Central memory CD8-positive, alpha-beta T cell (primary cell): ENCODE results near the gene NIPBL.
A peak's percentile ranks its signal among the peaks of the same experiment; 100 is the strongest.
"Not testable (repeated sequence)": the region's sequence is repeated elsewhere in the genome, so short reads cannot be mapped to it uniquely, and the experiment has no call there.

Experiments
- ATAC-seq: fragments of 150-1000 bp; cut with Tn5 transposase; replicated peaks from 2 replicates; pipeline ENCODE4 v1.10.0; 2022; ENCODE audit warnings: mild to moderate bottlenecking, moderate FRiP score, moderate number of reproducible peaks; ENCODE audit not compliant: poor library complexity, severe bottlenecking; ENCODE audit errors: extremely low read depth
- DNase-seq, 2 donors: peaks; one replicate each; pipeline ENCODE4 v3.0.0; 2021; ENCODE audit warnings: low spot score in 2 of 2
- H3K27ac Mint-ChIP-seq: one replicate; pipeline ENCODE4 v1.8.0; 2022; ENCODE audit warnings: low read depth, mild to moderate bottlenecking, moderate library complexity, mixed read lengths
- H3K27me3 Mint-ChIP-seq: one replicate; pipeline ENCODE4 v1.8.0; 2022; ENCODE audit warnings: mixed read lengths
- H3K36me3 Mint-ChIP-seq: one replicate; pipeline ENCODE4 v1.8.0; 2022; ENCODE audit warnings: mild to moderate bottlenecking, moderate library complexity, mixed read lengths; ENCODE audit not compliant: insufficient read depth
- H3K4me1 Mint-ChIP-seq: one replicate; pipeline ENCODE4 v1.8.0; 2022; ENCODE audit warnings: mixed read lengths
- H3K4me3 Mint-ChIP-seq: one replicate; pipeline ENCODE4 v1.8.0; 2022; ENCODE audit warnings: mild to moderate bottlenecking, moderate library complexity, mixed read lengths
- H3K9me3 Mint-ChIP-seq: one replicate; pipeline ENCODE4 v1.8.0; 2022; ENCODE audit warnings: mixed read lengths

Gene NIPBL, protein sequence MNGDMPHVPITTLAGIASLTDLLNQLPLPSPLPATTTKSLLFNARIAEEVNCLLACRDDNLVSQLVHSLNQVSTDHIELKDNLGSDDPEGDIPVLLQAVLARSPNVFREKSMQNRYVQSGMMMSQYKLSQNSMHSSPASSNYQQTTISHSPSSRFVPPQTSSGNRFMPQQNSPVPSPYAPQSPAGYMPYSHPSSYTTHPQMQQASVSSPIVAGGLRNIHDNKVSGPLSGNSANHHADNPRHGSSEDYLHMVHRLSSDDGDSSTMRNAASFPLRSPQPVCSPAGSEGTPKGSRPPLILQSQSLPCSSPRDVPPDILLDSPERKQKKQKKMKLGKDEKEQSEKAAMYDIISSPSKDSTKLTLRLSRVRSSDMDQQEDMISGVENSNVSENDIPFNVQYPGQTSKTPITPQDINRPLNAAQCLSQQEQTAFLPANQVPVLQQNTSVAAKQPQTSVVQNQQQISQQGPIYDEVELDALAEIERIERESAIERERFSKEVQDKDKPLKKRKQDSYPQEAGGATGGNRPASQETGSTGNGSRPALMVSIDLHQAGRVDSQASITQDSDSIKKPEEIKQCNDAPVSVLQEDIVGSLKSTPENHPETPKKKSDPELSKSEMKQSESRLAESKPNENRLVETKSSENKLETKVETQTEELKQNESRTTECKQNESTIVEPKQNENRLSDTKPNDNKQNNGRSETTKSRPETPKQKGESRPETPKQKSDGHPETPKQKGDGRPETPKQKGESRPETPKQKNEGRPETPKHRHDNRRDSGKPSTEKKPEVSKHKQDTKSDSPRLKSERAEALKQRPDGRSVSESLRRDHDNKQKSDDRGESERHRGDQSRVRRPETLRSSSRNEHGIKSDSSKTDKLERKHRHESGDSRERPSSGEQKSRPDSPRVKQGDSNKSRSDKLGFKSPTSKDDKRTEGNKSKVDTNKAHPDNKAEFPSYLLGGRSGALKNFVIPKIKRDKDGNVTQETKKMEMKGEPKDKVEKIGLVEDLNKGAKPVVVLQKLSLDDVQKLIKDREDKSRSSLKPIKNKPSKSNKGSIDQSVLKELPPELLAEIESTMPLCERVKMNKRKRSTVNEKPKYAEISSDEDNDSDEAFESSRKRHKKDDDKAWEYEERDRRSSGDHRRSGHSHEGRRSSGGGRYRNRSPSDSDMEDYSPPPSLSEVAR (N-terminal part only)

GRCh38 chr5:36876299-36876964 is at the start of gene NIPBL:
Gene NIPBL (plus strand): TSS chr5:36876769. CDS start chr5:36953697, 76,928 bp downstream.
- peak within 1 kb of the TSS; percentile 98 for H3K27ac Mint-ChIP-seq
- H3K27me3 Mint-ChIP-seq = no peaks in the 10 kb centered on the region
- peaks cover 44% of the 10 kb centered on the region for H3K4me1 Mint-ChIP-seq
- ATAC-seq (peak; percentile 71), DNase-seq (peak; percentile 77 to 83)
- peak within 1 kb of the TSS; percentile 85 for H3K4me3 Mint-ChIP-seq
- no peaks in the 10 kb centered on the region for H3K9me3 Mint-ChIP-seq
- H3K36me3 Mint-ChIP-seq = peaks cover 30% of the 10 kb centered on the region

DNA sequence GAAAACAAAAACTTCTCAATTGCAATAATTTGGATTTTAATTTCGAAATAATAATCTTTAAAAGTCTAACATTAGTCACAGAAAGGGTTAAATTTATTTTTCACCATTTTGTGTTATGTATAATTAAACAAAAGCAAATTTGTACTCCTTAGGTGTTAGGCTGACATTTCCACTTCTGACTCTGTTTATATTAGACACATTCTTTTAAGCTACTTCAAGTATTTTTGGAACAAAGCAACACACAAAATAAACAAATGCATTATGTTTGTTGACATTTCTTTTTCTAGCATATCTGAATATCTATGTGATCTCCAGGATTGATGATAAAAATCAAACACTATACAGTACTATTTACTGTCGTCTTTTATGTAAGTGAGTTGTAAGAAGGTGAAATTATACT is 44.3 kb upstream of the NIPBL start:
- ATAC-seq = no peak
- no peak overlapping the region for H3K4me3 Mint-ChIP-seq
- DNase-seq = no peak
- peaks cover 2% of the 10 kb centered on the region for H3K36me3 Mint-ChIP-seq
- peaks cover 24% of the 10 kb centered on the region for H3K27me3 Mint-ChIP-seq
- H3K9me3 Mint-ChIP-seq = no peaks in the 10 kb centered on the region
- H3K4me1 Mint-ChIP-seq = no peaks in the 10 kb centered on the region
- no peak overlapping the region for H3K27ac Mint-ChIP-seq

DNA sequence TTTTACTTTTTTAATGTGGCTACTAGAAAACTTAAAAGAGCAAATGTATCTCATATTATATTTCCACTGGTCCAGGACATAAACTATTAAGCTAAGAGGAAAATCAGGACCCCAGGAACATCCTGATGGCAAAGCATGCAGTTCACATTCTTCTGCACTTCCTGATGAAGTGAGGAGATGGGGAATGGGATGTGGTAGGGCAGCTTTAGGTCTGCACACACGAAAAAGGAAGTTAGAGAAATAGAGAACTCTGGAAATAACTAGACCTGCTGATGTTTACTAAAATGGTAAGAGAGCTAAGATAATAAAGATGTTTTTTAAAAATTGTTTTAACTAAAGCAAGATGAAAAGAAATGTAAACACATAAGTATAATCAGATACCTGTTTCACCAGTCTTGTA is 39.7 kb upstream of the NIPBL start:
- Mint-ChIP-seq H3K9me3 (no peaks in the 10 kb centered on the region), H3K27me3 (peaks cover 23% of the 10 kb centered on the region), H3K4me3 (no peak overlapping the region), H3K4me1 (peaks cover under 1% of the 10 kb centered on the region), H3K36me3 (peaks cover 2% of the 10 kb centered on the region), H3K27ac (no peak overlapping the region)
- no peak for ATAC-seq
- no peak for DNase-seq

- no peak for DNase-seq
- H3K9me3 Mint-ChIP-seq = no peaks in the 10 kb centered on the region
- H3K27me3 Mint-ChIP-seq = peaks cover 40% of the 10 kb centered on the region
- H3K4me3 Mint-ChIP-seq = no peak overlapping the region
- H3K36me3 Mint-ChIP-seq = no peaks in the 10 kb centered on the region
- H3K4me1 Mint-ChIP-seq = peaks cover 13% of the 10 kb centered on the region
- H3K27ac Mint-ChIP-seq = no peak overlapping the region
- no peak for ATAC-seq
Observed at GRCh38 chr5:36839489-36840476, 36.8 kb upstream of the NIPBL start.

GRCh38 chr5:36841677-36842076 is 34.9 kb upstream of the NIPBL start:
- Mint-ChIP-seq H3K4me1 (peaks cover 14% of the 10 kb centered on the region), H3K27me3 (peaks cover 49% of the 10 kb centered on the region), H3K36me3 (no peaks in the 10 kb centered on the region), H3K27ac (no peak overlapping the region), H3K9me3 (no peaks in the 10 kb centered on the region), H3K4me3 (no peak overlapping the region)
- DNase-seq (no peak), ATAC-seq (no peak)

- no peak for DNase-seq
- no peak overlapping the region for H3K4me3 Mint-ChIP-seq
- no peak for ATAC-seq
- H3K36me3 Mint-ChIP-seq = no peaks in the 10 kb centered on the region
- H3K4me1 Mint-ChIP-seq = peaks cover 14% of the 10 kb centered on the region
- H3K27ac Mint-ChIP-seq = no peak overlapping the region
- H3K9me3 Mint-ChIP-seq = no peaks in the 10 kb centered on the region
- peaks cover 49% of the 10 kb centered on the region for H3K27me3 Mint-ChIP-seq
Observed at GRCh38 chr5:36842087-36842486, 34.5 kb upstream of the NIPBL start.

- Mint-ChIP-seq H3K9me3 (peaks cover 5% of the 10 kb centered on the region), H3K27ac (no peak overlapping the region), H3K36me3 (no peaks in the 10 kb centered on the region), H3K27me3 (peaks cover 56% of the 10 kb centered on the region), H3K4me3 (no peak overlapping the region), H3K4me1 (peaks cover 14% of the 10 kb centered on the region)
- DNase-seq (no peak), ATAC-seq (no peak)
Observed at GRCh38 chr5:36844305-36844704, 32.3 kb upstream of the NIPBL start.

DNA sequence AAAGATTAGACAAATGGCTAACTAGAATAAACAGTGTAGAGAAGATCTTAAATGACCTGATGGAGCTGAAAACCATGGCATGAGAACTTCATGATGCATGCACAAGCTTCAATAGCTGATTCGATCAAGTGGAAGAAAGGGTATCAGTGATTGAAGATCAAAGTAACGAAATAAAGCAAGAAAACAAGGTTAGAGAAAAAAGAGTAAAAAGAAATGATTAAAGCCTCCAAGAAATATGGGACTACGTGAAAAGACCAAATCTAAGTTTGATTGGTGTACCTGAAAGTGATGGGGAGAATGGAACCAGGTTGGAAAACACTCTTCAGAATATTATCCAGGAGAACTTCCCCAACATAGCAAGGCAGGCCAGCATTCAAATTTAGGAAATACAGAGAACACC is 28.0 kb upstream of the NIPBL start:
- H3K4me3 Mint-ChIP-seq, H3K4me1 Mint-ChIP-seq, H3K27ac Mint-ChIP-seq, H3K9me3 Mint-ChIP-seq, ATAC-seq, H3K36me3 Mint-ChIP-seq, DNase-seq: not testable (repeated sequence)
- H3K27me3 Mint-ChIP-seq = peaks cover 62% of the 10 kb centered on the region

DNA sequence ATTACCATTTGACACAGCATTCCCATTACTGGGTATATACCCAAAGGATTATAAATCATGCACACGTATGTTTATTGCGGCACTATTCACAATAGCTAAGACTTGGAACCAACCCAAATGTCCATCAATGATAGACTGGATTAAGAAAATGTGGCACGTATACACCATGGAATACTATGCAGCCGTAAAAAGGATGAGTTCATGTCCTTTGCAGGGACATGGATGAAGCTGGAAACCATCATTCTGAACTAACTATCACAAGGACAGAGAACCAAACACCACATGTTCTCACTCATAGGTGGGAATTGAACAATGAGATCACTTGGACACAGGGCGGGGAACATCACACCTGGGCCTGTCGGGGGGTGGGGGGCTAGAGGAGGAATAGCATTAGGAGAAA is 23.7 kb upstream of the NIPBL start:
- H3K27ac Mint-ChIP-seq, H3K36me3 Mint-ChIP-seq, H3K4me3 Mint-ChIP-seq, H3K9me3 Mint-ChIP-seq, H3K4me1 Mint-ChIP-seq, ATAC-seq, DNase-seq: not testable (repeated sequence)
- H3K27me3 Mint-ChIP-seq = peaks cover 44% of the 10 kb centered on the region

GRCh38 chr5:36854402-36855140 is 22.0 kb upstream of the NIPBL start:
- peaks cover 28% of the 10 kb centered on the region for H3K27me3 Mint-ChIP-seq
- no peak for ATAC-seq
- H3K4me1 Mint-ChIP-seq = no peaks in the 10 kb centered on the region
- no peak overlapping the region for H3K4me3 Mint-ChIP-seq
- no peaks in the 10 kb centered on the region for H3K36me3 Mint-ChIP-seq
- no peak overlapping the region for H3K27ac Mint-ChIP-seq
- DNase-seq = no peak
- no peaks in the 10 kb centered on the region for H3K9me3 Mint-ChIP-seq

DNA sequence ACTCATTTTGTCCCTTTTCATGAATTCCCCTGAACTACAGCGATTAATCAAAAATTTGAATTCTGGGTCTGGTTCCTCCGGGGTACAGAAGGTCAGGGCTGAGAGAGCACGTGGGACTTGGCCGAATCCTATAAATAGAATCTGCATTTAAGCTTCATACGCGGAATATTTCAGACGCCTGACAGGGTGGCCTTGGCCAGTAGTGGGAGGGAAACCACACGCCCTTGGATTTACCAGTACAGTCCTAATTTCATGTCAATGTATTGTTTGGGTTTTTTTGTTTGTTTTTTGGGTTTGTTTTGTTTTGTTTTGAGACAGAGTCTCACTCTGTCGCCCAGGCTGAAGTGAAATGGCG is 21.5 kb upstream of the NIPBL start:
- Mint-ChIP-seq H3K4me1 (no peaks in the 10 kb centered on the region), H3K27me3 (peaks cover 26% of the 10 kb centered on the region), H3K9me3 (no peaks in the 10 kb centered on the region), H3K27ac (no peak overlapping the region), H3K36me3 (no peaks in the 10 kb centered on the region), H3K4me3 (no peak overlapping the region)
- DNase-seq (no peak), ATAC-seq (no peak)
